Prostate gland (tissue), 2 donors: Measurements from ENCODE around the gene ETV6.

Source experiments
- CTCF ChIP-seq, 4 experiments: fragments of 200-600 bp in 2 of 4; fragments of 450-650 bp in 2 of 4; sonication (generic) in 2 of 4; IDR thresholded peaks; 1 replicate in 3 of 4; 2 replicates in 1 of 4; pipeline ENCODE4 v1.5.1; 2016 to 2019; ENCODE audit warnings: antibody characterized with exemption in 4 of 4, mild to moderate bottlenecking in 2 of 4, moderate library complexity in 2 of 4
- POLR2A ChIP-seq: fragments of 450-650 bp; IDR thresholded peaks from one replicate; pipeline ENCODE4 v1.6.1; 2016; ENCODE audit warnings: antibody characterized with exemption, mild to moderate bottlenecking
- POLR2AphosphoS5 ChIP-seq: sonication (generic); formaldehyde crosslinking; IDR thresholded peaks from one replicate; pipeline ENCODE4 v1.6.1; 2017; ENCODE audit warnings: antibody characterized with exemption

DNA sequence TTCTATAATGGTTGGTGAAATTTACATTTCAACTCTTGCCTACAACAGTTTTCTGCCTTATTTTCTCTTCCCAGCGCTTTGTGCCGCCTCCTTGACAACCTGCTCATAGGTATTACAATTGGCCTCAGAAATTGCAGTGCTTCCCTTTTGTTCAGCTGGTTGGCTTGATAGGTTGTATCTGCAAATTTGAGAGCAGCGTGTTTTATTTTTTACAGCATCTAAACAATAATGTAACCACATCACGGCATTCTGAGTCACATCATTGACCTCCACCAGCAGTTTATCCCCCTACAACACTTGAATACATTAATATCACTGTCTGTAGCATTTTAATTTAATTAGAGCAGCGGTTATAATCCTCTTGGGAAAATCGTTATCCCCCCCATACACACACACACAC, 99.4 kb downstream of the ETV6 start:
- TF ChIP-seq CTCF (IDR thresholded peaks at IDR 0.05) (no peak), POLR2A (no peak), POLR2AphosphoS5 (no peak)
